ENCODE measurements around the gene APOL4. TPM values are rescaled to one million over a fixed set of nuclear protein-coding genes. Genes with fewer than 3 reads are reported as not detected.

The APOL4 gene
- total and polyA plus RNA-seq, 8 donors: 0.28 to 4.1 (median 1.5) TPM

- Histone ChIP-seq H3K4me1 (no peaks in the 10 kb centered on the region), H3K9me3 (no peaks in the 10 kb centered on the region), H3K4me3 (no peak overlapping the region), H3K36me3 (no peaks in the 10 kb centered on the region), H3K27me3 (no peaks in the 10 kb centered on the region), H3K27ac (no peak overlapping the region)
- no peak for FAIRE-seq
- peak; percentile 14 to 38 (median 30) for TF ChIP-seq CTCF (IDR thresholded peaks at IDR 0.05)
- ATAC-seq: peak; percentile 76 to 91 (median 87)
- intact Hi-C loops (cut with DNase I): no loop called here
- peak in 1 of 6 donors; percentile 65 for DNase-seq
- whole genome bisulfite sequencing, 2 donors: 8 to 9% methylated on average over 7 of the region's 7 CpGs
Measured at GRCh38 chr22:36221799-36222751, 20.5 kb upstream of the APOL4 start.

GRCh38 chr22:36220451-36220921, 18.9 kb upstream of the APOL4 start:
- H3K27ac ChIP-seq: no peak overlapping the region
- no peaks in the 10 kb centered on the region for H3K27me3 ChIP-seq
- WGBS, 2 donors: 63 to 65% methylated on average over 9 of the region's 9 CpGs
- H3K9me3 ChIP-seq: no peaks in the 10 kb centered on the region
- no peak for TF ChIP-seq CTCF (IDR thresholded peaks at IDR 0.05)
- no peak for FAIRE-seq
- DNase-seq: no peak
- peak in 3 of 4 donors; percentile 40 to 62 (median 41) for ATAC-seq
- no peak overlapping the region for H3K4me3 ChIP-seq
- no peaks in the 10 kb centered on the region for H3K36me3 ChIP-seq
- H3K4me1 ChIP-seq: no peaks in the 10 kb centered on the region
- intact Hi-C loops (cut with DNase I): no loop called here

- ATAC-seq (no peak), DNase-seq (no peak), FAIRE-seq (no peak)
- no peaks in the 10 kb centered on the region for H3K36me3 ChIP-seq
- H3K27me3 ChIP-seq: no peaks in the 10 kb centered on the region
- no peak for TF ChIP-seq CTCF (IDR thresholded peaks at IDR 0.05)
- intact Hi-C loops (cut with DNase I): no loop called here
- no peaks in the 10 kb centered on the region for H3K9me3 ChIP-seq
- no peaks in the 10 kb centered on the region for H3K4me1 ChIP-seq
- H3K27ac ChIP-seq: no peak overlapping the region
- WGBS, 2 donors: 77 to 84% methylated on average over 7 of the region's 7 CpGs
- no peak overlapping the region for H3K4me3 ChIP-seq
Measured at GRCh38 chr22:36218648-36219193, 17.1 kb upstream of the APOL4 start.

GRCh38 chr22:36215981-36216380, 14.4 kb upstream of the APOL4 start:
- FAIRE-seq: no peak
- no peak for TF ChIP-seq CTCF (IDR thresholded peaks at IDR 0.05)
- peak in 3 of 4 donors; percentile 29 to 72 (median 72) for ATAC-seq
- no peak overlapping the region for H3K4me3 ChIP-seq
- no peak overlapping the region for H3K27ac ChIP-seq
- intact Hi-C loops (cut with DNase I): no loop called here
- H3K36me3 ChIP-seq: no peaks in the 10 kb centered on the region
- 18 to 52% methylated on average over 2 of the region's 2 CpGs for WGBS, 2 donors
- no peaks in the 10 kb centered on the region for H3K27me3 ChIP-seq
- no peaks in the 10 kb centered on the region for H3K9me3 ChIP-seq
- DNase-seq: no peak
- no peaks in the 10 kb centered on the region for H3K4me1 ChIP-seq

All from pancreas (tissue), 10 donors.